Adrenal gland (tissue), 5 donors: ENCODE data around the gene RAP1GAP2.

Experiments used
- POLR2A ChIP-seq, 2 donors: fragments of 450-650 bp; IDR thresholded peaks; one replicate each; pipeline ENCODE4 v1.6.1; 2017; ENCODE audit warnings: antibody characterized with exemption in 2 of 2, mild to moderate bottlenecking in 2 of 2, moderate library complexity in 1 of 2
- TF ChIP-seq, protein P1 (sequence below), 6 experiments: fragments of 450-650 bp in 4 of 6; fragments of 200-600 bp in 2 of 6; sonication (generic) in 1 of 6; IDR thresholded peaks; 1 replicate in 5 of 6; 2 replicates in 1 of 6; pipeline versions ENCODE4 v1.5.1 to v1.8.0; 2016 to 2021; ENCODE audit warnings: antibody characterized with exemption in 6 of 6, mild to moderate bottlenecking in 2 of 6, moderate library complexity in 1 of 6
- donor health status: DM: no; HTN: no; CAD: no.

DNA sequence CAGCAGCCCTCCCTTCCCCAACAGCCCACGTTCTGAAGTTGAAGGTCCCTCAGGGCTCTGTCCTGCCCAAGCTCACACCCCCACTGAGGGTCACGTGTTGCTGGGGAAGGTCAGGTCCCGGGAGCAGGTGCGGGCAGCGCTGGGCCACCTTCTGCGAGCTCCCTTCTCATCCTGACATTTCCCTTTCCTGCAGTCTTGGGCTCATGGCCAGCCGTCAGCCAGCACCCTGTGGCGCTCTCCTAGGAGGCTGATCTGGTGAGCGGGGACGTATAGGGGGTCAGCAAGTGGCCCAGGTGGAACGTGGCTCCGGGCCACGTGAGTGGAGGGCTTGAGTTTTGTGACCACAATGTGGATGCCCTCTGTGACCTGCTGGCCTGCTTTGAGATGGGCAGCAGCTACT, 73.4 kb downstream of the RAP1GAP2 start:
- TF ChIP-seq, protein P1, sequence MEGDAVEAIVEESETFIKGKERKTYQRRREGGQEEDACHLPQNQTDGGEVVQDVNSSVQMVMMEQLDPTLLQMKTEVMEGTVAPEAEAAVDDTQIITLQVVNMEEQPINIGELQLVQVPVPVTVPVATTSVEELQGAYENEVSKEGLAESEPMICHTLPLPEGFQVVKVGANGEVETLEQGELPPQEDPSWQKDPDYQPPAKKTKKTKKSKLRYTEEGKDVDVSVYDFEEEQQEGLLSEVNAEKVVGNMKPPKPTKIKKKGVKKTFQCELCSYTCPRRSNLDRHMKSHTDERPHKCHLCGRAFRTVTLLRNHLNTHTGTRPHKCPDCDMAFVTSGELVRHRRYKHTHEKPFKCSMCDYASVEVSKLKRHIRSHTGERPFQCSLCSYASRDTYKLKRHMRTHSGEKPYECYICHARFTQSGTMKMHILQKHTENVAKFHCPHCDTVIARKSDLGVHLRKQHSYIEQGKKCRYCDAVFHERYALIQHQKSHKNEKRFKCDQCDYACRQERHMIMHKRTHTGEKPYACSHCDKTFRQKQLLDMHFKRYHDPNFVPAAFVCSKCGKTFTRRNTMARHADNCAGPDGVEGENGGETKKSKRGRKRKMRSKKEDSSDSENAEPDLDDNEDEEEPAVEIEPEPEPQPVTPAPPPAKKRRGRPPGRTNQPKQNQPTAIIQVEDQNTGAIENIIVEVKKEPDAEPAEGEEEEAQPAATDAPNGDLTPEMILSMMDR (IDR thresholded peaks at IDR 0.05) = no peak
- TF ChIP-seq POLR2A (IDR thresholded peaks at IDR 0.05) = no peak
